BLaER1 treated with 17β-estradiol and CSF1 and Interleukin-3, amounts not matched to agents 10 nM and 100 nM (cell line): Measurements from ENCODE around the gene UXS1.
A peak's percentile ranks its signal among the peaks of the same experiment; 100 is the strongest.

Source experiments
- H3K27ac ChIP-seq, 11 experiments: shearing (Covaris generic); formaldehyde crosslinking; 2 replicates each; pipeline ENCODE4 v1.8.1; 2022
- H3K27me3 ChIP-seq, 11 experiments: shearing (Covaris generic); formaldehyde crosslinking; 2 replicates each; pipeline ENCODE4 v1.8.1; 2022
- H3K36me3 ChIP-seq, 11 experiments: shearing (Covaris generic); formaldehyde crosslinking; 2 replicates each; pipeline ENCODE4 v1.8.1; 2022
- H3K4me1 ChIP-seq, 10 experiments: shearing (Covaris generic); formaldehyde crosslinking; 2 replicates each; pipeline ENCODE4 v1.8.1; 2022
- H3K4me2 ChIP-seq, 11 experiments: shearing (Covaris generic); formaldehyde crosslinking; 2 replicates each; pipeline ENCODE4 v1.8.1; 2022
- H3K4me3 ChIP-seq, 10 experiments: shearing (Covaris generic); formaldehyde crosslinking; 2 replicates each; pipeline ENCODE4 v1.8.1; 2022
- H3K9ac ChIP-seq, 11 experiments: shearing (Covaris generic); formaldehyde crosslinking; 2 replicates each; pipeline ENCODE4 v1.8.1; 2022
- H3K9me3 ChIP-seq, 11 experiments: shearing (Covaris generic); formaldehyde crosslinking; replicated peaks in 1 of 11; 2 replicates each; pipeline ENCODE4 v1.8.1; 2022
- H4K20me1 ChIP-seq, 11 experiments: shearing (Covaris generic); formaldehyde crosslinking; 2 replicates each; pipeline ENCODE4 v1.8.1; 2022
- Cebpa-rat ChIP-seq, 11 experiments: shearing (Covaris generic); IDR thresholded peaks; 2 replicates each; pipeline ENCODE4 v1.8.1; 2022

Gene UXS1

DNA sequence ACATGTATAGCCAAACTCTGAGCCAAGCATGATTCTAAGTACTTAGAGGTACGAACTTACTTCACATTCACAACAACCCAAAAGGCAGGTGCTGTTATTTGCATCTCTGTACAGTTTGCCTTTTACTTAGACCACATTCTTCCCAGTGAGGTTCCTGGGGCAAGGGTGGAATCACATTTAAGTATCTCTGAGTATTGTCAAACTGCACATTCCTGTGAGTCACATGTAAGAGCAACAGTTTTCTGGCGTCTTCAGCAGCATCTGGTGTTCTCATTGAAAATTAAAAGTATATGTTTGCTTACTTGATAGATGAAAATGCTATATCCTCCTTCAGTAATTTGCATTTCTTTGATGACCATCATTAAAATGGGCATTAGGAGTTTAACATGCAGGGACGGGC is 119.1 kb downstream of the UXS1 start:
- Histone ChIP-seq H4K20me1 (no peaks in the 10 kb centered on the region), H3K4me1 (peaks cover 8 to 13% (median 10%) of the 10 kb centered on the region in 10 experiments; a peak in 19 of 20 replicates), H3K4me2 (no peak overlapping the region), H3K9ac (no peak overlapping the region), H3K27me3 (no peaks in the 10 kb centered on the region), H3K4me3 (no peak overlapping the region), H3K36me3 (no peaks in the 10 kb centered on the region), H3K27ac (no peak overlapping the region), H3K9me3 (peaks cover 0 to 4% (median 0%) of the 10 kb centered on the region in 11 experiments; a peak in 2 of 22 replicates)
- no peak for TF ChIP-seq Cebpa-rat (IDR thresholded peaks at IDR 0.05)

DNA sequence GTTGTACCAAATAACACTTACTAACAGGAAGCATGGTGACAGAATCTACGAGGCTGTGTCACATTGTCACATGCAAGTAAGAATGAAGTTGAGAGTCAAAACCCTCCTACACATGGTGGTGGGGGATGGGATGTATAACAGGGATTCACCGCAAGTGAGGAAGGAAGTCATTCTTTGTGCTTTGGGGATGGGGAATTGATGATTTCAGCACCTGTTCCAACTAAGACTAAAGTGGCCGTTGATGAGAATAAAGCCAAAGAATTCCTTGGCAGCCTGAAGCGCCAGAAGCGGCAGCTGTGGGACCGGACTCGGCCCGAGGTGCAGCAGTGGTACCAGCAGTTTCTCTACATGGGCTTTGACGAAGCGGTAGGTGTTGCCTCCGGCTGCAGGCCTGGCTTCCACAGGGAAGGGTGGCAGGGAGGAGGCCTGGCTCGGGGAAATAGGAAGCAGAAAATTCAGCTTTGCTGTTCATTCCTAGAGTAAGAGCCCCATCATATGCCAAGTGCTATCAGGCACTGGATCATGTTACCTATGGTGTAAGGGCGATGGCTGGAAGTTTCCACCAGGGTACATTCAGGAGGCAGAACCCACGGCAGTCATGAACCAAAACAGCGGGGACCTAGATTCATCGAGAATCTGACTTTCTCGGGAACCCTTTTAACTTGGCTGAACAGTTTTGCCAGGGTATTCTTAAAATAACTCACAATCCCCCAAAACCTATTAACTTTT is 120.3 kb downstream of the UXS1 start:
- Histone ChIP-seq H3K9ac (no peak overlapping the region), H3K4me2 (peak overlapping the region in 10 of 11 experiments; percentile 17 to 51 (median 38); a peak in 19 of 22 replicates), H3K27ac (no peak overlapping the region), H3K9me3 (peaks cover 0 to 4% (median 0%) of the 10 kb centered on the region in 11 experiments; a peak in 2 of 22 replicates), H3K27me3 (no peaks in the 10 kb centered on the region), H4K20me1 (no peaks in the 10 kb centered on the region), H3K4me3 (no peak overlapping the region), H3K36me3 (no peaks in the 10 kb centered on the region), H3K4me1 (peaks cover 9 to 15% (median 10%) of the 10 kb centered on the region in 10 experiments)
- no peak for TF ChIP-seq Cebpa-rat (IDR thresholded peaks at IDR 0.05)

DNA sequence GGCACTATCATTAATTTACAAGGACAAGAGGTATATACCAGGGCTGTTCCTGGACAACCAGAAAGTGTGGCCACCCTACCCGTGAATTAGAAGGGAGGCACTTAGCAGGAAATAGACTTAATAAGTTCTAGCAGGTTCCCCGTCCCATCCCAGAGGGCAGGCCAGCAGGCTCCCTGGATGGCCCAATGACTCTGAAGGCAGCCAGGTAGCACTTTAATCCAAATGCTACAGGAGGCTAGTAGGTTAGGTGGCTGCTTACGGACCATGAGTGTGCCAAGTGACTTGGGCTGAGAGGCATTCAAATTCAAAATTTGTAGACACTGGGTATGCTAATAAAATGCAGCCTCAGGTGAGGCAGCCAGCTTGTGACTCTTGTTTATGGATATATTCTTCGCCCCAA is 123.9 kb downstream of the UXS1 start:
- Histone ChIP-seq H3K4me1 (peaks cover 9 to 22% (median 10%) of the 10 kb centered on the region in 10 experiments), H3K4me3 (no peak overlapping the region), H3K27me3 (peaks cover 0 to 11% (median 8%) of the 10 kb centered on the region in 11 experiments; a peak in 16 of 22 replicates), H3K4me2 (no peak overlapping the region), H3K36me3 (no peaks in the 10 kb centered on the region), H3K9ac (no peak overlapping the region), H4K20me1 (no peaks in the 10 kb centered on the region), H3K9me3 (peaks cover 10 to 18% (median 12%) of the 10 kb centered on the region in 11 experiments; a peak in 21 of 22 replicates), H3K27ac (no peak overlapping the region)
- no peak for TF ChIP-seq Cebpa-rat (IDR thresholded peaks at IDR 0.05)

DNA sequence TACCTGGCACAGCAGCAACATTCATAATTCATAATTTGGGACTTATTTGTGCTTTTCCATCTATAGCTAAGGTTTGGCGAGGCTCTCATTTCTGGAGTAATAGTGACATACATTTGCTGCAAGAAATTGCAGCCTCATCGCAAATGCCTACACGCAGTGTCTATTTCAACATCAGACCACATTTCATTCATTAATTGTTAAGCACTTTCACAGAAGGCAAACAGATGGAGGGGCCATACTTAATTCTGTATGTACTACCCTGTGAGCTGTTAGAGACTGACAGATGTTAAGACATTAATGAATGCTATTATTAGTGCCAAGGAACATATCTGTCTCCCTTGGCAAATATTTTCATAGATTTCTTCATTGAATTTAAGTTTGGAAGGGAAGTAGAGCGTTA is 125.7 kb downstream of the UXS1 start:
- Histone ChIP-seq H3K27ac (no peak overlapping the region), H3K9ac (no peak overlapping the region), H3K27me3 (peaks cover 0 to 16% (median 11%) of the 10 kb centered on the region in 11 experiments; a peak in 16 of 22 replicates), H3K36me3 (no peaks in the 10 kb centered on the region), H3K4me1 (peaks cover 3 to 13% (median 4%) of the 10 kb centered on the region in 10 experiments), H3K4me2 (0 out of 22 replicates have a peak overlapping the region, but pooled peaks of 1 of the 11 experiments have one; percentile 13), H4K20me1 (no peaks in the 10 kb centered on the region), H3K4me3 (no peak overlapping the region), H3K9me3 (peaks cover 12 to 23% (median 15%) of the 10 kb centered on the region in 11 experiments; a peak in 21 of 22 replicates)
- no peak for TF ChIP-seq Cebpa-rat (IDR thresholded peaks at IDR 0.05)

DNA sequence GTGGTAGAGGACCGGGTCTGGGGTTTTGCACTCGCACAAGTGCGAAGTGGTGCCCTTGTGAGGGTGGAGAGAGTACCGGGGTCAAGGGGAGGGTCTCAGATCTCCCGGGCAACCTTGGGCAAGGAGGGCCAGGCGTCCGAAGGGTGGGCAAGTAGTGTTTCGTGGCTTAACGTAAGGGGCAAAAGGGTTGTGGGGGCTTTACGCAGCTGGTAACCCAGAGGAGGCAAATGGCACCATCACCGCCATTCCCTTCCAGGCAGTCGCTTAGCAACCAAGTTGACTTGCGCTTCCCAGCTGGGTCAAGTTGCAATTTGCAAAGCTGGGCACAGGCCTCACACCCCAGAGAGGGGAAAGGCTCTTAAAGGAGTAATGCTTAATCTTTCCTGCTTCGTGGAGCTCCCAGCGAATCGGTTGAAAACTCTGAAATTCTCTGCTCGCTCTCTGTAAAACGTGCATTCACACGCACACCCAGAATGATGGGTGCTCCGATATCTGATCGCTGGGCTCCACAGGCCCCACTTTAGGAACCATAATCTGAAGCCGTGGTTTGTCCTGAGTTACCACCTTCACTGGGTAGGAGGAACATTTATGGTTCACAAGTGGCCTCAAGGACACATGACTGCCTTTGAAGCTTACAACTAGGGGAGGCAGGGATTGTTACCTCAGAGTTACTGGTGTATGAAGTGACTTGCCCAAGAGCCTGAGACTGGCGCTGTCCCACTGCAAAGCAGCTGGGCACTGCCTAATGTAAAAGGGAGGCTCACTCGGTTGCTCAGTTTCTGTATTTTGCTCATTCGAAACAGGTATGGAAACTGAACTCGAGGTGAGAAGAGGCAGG is 127.9 kb downstream of the UXS1 start:
- peaks cover 12 to 21% (median 15%) of the 10 kb centered on the region in 11 experiments; a peak in 21 of 22 replicates for H3K9me3 ChIP-seq
- peaks cover 0 to 16% (median 11%) of the 10 kb centered on the region in 11 experiments; a peak in 16 of 22 replicates for H3K27me3 ChIP-seq
- no peak for TF ChIP-seq Cebpa-rat (IDR thresholded peaks at IDR 0.05)
- H3K9ac ChIP-seq = no peak overlapping the region
- no peak overlapping the region for H3K27ac ChIP-seq
- no peak overlapping the region for H3K4me2 ChIP-seq
- H3K36me3 ChIP-seq = no peaks in the 10 kb centered on the region
- peaks cover 0 to 8% (median 0%) of the 10 kb centered on the region in 10 experiments; a peak in 4 of 20 replicates for H3K4me1 ChIP-seq
- no peaks in the 10 kb centered on the region for H4K20me1 ChIP-seq
- H3K4me3 ChIP-seq = no peak overlapping the region

DNA sequence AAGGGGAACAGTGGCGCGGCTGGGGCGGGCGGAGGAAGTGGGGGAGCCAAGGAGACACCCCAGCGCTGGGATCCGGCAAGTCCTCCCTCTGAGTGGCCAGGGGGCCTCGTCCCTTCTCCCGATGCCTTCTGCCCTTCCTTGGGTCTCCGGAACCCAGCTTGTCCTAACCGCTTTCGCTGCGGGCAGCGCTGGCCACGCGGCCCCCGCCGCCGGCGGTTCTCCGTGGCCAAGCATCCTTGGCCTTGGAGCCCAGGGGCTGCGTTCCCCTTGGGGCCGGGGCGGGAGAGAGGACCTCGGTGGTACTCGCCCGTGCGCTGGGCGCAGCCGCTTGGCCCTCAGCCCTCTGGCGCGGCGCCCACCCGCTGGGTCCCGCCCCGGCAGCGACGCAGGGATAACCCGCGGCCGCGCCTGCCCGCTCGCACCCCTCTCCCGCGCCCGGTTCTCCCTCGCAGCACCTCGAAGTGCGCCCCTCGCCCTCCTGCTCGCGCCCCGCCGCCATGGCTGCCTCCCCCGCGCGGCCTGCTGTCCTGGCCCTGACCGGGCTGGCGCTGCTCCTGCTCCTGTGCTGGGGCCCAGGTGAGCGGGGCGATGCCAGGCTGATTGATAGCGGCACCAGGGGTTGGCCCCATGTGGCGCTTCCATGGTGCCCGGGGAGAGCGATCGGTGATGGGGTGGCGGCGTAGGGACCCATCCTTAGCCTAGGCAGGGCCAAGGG is 128.7 kb downstream of the UXS1 start:
- no peaks in the 10 kb centered on the region for H3K36me3 ChIP-seq
- no peak for TF ChIP-seq Cebpa-rat (IDR thresholded peaks at IDR 0.05)
- H3K4me1 ChIP-seq = peaks cover 0 to 8% (median 0%) of the 10 kb centered on the region in 10 experiments; a peak in 4 of 20 replicates
- H3K27me3 ChIP-seq = peaks cover 0 to 16% (median 11%) of the 10 kb centered on the region in 11 experiments; a peak in 16 of 22 replicates
- no peak overlapping the region for H3K9ac ChIP-seq
- no peaks in the 10 kb centered on the region for H4K20me1 ChIP-seq
- H3K4me3 ChIP-seq = no peak overlapping the region
- H3K9me3 ChIP-seq = peaks cover 13 to 21% (median 15%) of the 10 kb centered on the region in 11 experiments; a peak in 21 of 22 replicates
- peak overlapping the region in 1 of 11 experiments; percentile 11; a peak in 1 of 22 replicates for H3K4me2 ChIP-seq
- no peak overlapping the region for H3K27ac ChIP-seq

DNA sequence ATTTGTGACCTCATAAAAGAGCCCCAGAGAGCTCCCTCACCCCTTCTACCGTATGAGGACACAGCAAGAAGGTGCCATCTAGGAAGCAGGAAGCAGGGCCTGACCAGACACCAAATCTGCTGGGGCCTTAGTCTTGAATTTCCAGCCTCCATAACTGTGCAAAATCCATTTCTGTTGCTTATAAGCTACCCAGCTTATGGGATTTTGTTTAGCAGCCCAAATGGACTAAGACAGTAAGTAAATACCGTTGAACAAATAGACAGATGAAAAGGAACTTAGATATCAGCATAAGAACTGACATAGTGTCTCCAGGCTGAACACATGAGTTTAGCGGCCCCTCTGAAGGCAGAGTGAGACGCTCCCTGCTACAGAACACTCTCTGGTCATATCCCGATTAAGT is 130.9 kb downstream of the UXS1 start:
- Histone ChIP-seq H3K36me3 (no peaks in the 10 kb centered on the region), H3K27me3 (peaks cover 0 to 16% (median 11%) of the 10 kb centered on the region in 11 experiments; a peak in 16 of 22 replicates), H3K4me2 (no peak overlapping the region), H3K27ac (no peak overlapping the region), H3K4me1 (0 out of 20 replicates have a peak, but pooled peaks cover 0 to under 1% (median 0%) of the 10 kb centered on the region in 10 experiments), H3K9me3 (peaks cover 13 to 21% (median 15%) of the 10 kb centered on the region in 11 experiments; a peak in 21 of 22 replicates), H4K20me1 (no peaks in the 10 kb centered on the region), H3K4me3 (no peak overlapping the region), H3K9ac (no peak overlapping the region)
- no peak for TF ChIP-seq Cebpa-rat (IDR thresholded peaks at IDR 0.05)

DNA sequence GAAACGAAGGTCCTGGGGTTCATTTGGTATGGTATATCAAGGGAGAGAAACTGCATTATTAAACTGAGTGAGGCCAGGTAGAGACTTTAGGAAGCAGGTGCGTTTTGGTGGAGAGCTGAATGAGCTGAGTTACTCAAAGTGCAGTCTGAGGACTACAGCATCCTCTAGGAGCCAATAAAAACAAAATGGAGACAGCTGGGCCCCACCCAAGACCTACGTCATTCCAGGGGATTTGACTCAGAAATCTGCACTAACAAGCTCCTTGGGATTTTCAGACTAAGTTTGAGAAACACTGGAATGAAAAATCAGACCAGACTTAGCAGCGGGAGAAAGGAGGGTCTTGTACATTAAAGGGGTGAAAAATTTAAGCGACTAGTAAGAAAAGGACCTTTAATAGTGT is 131.5 kb downstream of the UXS1 start:
- no peak for TF ChIP-seq Cebpa-rat (IDR thresholded peaks at IDR 0.05)
- Histone ChIP-seq H3K36me3 (no peaks in the 10 kb centered on the region), H3K27me3 (peaks cover 0 to 16% (median 11%) of the 10 kb centered on the region in 11 experiments; a peak in 16 of 22 replicates), H3K4me2 (no peak overlapping the region), H3K9me3 (peaks cover 13 to 21% (median 15%) of the 10 kb centered on the region in 11 experiments; a peak in 21 of 22 replicates), H3K27ac (no peak overlapping the region), H4K20me1 (no peaks in the 10 kb centered on the region), H3K4me3 (no peak overlapping the region), H3K4me1 (no peaks in the 10 kb centered on the region), H3K9ac (no peak overlapping the region)
